SKM-1 treated with dmso at 0.1 percent for 144 hours (cell line): ENCODE results near the gene QPCTL.
A peak's percentile ranks its signal among the peaks of the same experiment; 100 is the strongest.

Experiments used
- DNase-seq: peaks from one replicate; lab custom pipeline; 2025; ENCODE audit not compliant: unreplicated experiment; lab: John Stamatoyannopoulos, UW

Gene QPCTL

DNA sequence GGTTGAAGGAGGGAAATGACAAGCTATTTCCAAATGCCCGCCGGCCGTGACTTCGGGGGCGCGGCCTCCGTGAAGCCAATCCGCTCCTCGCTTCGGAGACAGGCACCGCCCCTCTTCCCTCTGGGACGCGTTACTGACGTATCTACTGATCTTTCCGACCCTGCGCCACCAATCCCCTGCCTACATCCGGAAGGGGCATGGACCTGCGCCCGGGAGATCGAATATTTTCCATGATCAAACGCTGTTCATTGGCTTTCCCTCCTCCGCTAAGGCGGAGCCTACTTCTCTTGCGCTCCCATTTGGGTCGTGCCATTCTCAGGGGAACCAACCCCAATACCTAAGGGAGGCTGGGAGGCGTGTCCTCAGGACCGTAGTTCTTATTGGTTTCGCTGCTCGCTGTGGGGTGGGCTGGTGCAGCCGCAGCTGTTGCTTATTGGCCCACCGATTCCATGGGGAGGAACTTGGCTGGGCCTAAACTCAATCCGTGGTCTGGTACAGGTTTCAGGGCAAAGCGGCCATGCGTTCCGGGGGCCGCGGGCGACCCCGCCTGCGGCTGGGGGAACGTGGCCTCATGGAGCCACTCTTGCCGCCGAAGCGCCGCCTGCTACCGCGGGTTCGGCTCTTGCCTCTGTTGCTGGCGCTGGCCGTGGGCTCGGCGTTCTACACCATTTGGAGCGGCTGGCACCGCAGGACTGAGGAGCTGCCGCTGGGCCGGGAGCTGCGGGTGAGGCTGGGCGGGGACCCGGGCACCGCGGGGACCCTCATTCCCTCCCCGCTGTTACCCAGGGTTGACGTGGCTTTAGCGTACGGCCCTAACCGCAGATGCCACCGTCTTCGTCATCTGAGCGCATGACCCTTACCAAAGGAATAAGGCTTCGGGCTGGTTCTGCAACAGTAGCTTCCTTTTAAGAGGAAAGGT is at the start of gene QPCTL:
QPCTL (plus strand) TSS at position 480 of the 919 bp plus-strand sequence; CDS start at position 518, 38 bp downstream.
- peak; percentile 90 for DNase-seq

DNA sequence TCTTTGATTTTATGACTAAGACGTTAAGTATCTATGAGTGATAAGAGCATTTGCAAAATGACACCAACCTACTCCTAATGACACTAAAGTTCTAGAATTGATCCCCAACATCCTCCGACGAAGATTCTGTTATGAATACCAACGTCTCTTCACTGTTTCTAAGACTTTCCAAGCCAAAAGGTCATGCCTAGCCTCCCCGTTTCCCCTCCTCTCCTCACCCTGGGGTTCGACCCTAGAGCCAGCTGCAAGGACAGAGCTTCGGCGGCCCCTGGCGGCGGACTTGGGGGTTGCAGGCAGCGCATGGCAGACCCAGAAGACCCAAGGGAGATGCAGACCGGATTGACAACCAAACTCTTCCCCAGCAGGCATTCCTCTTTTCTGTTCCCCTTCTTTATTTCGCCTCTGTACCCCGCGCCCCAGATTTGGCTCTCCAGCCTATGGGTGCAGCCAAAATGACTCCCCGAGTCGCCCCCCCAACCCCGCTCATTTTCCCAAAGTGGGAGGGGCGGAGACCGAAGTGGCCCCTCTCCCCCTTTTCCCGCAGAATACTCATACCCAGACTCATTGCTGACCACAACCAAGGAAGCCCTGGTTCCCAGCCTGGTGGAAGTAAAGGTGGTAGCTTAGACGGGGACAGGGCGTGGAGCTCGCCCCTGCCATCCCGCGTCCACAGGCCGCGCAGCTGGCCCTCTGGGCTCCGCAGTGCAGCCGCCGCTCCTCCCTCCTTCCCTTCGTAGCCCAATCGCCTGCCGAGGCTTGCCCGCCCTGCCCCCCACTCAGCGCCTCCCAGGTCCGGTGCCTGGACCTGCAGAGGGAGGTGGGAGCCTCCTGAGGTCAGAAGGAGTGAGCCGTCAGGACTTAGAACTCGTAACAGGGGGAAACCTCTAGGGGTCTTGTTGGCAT is 49.2 kb upstream of the QPCTL start:
- DNase-seq = peak; percentile 57

DNA sequence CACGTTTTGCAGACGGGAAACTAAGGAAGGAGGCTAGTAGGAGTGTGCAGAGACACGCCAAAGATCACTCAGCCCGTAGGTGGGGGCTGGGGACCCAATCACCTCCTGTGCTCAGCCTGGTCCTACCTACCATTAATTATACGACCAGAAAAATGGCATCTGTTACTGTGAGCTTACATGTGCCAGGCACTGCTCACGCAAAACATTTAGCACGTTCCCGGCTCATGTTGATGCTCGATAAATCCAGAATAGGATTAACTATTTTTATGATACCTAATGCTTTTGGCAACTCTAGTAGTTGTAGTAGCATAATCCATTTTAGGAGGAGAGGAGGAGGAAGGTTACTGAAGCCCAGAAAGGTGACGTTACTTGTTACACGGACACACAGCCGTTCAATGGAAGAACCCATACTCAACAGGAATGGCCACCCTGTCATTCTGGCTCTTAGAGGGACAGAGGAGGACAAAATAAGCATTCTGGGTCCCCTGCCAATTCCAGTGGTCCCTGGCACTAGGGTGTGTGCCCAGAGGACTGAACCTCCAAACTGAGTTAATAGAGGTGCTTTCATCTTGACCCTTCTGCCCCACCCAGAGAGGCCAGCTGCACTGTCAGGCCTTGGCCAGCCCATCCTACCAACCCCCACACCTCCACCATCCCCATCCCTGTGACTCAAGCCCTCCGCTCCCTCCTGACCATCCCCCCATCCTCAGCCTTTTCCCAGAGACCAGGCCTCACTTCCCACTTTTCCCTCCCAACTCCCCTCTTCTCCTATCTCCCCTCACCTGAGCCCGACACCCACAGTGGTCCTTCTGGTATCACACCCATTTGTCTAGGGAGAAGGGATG is 48.3 kb upstream of the QPCTL start:
- DNase-seq = no peak

DNA sequence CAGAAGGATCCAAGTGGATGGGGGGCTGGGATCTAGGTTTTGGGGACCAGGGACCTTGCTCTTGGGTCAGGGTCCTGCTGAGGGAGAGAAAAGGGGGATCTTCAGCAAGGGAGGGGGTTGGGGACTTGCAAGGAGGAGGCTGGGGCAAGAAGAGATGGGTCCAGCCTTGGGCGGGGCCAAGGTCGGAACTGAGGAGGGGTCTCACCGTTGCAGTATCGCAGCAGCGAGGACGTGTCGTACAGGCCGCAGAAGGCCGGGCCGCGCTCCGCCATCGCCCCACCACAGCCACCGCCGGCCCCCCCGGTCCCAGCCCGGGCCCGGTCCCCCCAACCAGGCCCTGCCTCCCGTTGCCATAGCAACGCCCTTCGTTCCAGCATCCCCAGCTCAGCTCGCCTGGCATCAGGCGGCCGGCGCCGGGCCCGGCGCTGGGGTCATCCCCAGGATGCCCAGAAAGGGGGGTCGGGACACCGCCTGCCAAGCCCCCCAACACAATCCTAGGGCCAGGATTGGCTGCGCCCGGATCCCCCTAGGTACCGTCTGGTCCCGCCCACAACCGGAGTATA is 47.3 kb upstream of the QPCTL start:
- no peak for DNase-seq

DNA sequence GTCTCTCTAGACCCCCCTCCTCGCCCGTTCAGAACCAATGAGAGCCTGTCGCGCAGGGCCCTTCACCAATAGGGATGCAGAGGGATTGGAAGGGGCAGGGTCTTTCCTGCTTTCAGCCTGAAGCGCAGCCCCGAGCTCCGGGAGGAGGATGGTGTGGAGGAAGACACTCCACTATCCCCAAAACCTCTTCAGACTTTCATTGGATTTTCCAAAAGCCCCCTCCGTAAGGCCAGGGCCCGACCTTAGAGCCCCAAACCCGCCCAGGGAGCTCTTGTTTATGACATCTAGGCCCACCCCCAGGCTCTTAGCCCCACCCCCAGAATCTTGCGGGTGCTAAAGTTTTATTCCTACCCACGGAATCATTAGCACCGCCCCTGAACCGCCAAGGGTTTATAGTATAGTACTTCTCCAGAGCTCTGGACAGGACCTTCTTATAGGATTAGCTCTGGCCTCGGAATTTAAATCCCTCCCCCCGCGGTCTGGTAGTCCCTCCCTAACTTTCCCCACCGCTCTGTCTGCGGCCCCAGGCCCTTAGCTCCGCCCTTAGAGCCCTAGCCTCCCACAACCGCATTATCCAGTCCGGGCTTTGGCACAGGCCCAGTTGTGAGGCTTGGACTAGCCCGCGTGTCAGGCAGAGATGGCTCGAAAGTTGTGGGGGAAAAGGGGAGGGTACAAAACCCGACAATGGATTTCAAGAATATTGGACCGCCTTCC is 46.7 kb upstream of the QPCTL start:
- peak; percentile 50 for DNase-seq

DNA sequence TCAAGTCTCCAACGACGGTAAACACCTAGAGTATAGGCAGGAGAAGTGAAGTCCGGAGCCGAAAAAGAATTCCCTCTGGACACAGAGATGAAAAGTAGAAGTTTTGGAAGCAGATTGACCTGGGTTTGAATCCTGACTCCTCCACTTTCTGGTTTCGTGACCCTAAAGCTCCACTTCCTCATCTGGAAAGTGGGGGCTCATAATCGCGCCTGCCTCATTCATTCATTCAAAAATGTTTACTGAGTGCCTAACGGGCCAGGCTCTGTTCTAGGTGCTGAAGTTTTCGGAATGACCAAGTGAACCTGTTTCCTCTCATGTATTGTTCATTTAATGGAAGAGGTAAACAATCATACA is 46.1 kb upstream of the QPCTL start:
- no peak for DNase-seq

DNA sequence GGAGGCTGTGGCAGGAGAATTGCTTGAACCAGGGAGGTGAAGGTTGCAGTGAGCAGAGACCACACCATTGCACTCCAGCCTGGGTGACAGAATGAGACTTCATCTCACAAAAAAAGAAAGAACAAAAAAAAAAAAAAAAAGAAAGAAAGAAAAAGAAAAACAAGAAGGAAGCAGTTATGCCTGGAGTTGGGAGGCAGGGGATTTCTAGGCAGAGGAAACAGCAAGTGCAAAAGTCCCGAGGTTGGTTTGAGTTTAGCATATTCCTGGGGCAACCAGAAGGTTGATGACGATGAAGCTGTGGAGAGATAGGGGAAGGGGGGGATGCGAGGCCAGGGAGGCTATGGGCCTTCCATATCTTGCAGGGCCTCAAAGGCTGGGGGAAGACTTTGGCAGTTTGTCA is 41.7 kb upstream of the QPCTL start:
- DNase-seq = no peak

DNA sequence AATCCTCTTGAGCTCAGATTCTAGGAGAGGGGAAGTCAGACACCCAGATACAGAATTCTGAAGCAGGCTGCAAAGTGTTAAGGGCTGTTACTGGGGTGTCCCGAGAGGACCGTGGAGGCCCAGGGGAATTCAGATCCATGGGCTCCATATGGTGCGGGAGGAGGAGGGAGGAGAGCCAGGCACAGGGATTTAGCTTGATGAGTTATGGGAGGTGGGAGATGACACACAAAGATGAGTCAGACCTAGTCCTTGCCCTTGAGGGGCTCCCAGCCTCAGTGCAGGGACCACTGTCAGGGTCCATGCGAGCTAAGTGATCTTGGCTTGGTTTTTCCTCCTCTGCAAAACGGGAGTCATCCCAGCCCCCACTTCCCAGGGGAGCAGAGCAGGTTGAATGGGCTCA is 38.8 kb upstream of the QPCTL start:
- DNase-seq = no peak

DNA sequence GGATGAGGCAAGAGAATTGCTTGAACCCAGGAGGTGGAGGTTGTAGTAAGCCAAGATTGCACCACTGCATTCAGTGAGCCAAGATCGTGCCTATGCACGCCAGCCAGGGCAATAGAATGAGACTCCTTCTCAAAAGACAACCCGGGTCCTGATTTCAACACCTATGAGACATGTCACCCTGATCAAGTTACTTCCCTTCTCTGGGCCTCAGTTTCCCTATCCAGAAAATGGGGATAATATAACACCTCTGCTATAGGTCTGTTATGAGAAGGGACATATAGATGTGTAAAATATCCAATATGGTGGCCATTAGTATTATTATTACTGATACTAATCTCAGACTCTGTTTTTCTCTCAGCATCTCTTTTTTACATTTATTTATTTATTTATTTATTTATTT is 37.4 kb upstream of the QPCTL start:
- DNase-seq = no peak

DNA sequence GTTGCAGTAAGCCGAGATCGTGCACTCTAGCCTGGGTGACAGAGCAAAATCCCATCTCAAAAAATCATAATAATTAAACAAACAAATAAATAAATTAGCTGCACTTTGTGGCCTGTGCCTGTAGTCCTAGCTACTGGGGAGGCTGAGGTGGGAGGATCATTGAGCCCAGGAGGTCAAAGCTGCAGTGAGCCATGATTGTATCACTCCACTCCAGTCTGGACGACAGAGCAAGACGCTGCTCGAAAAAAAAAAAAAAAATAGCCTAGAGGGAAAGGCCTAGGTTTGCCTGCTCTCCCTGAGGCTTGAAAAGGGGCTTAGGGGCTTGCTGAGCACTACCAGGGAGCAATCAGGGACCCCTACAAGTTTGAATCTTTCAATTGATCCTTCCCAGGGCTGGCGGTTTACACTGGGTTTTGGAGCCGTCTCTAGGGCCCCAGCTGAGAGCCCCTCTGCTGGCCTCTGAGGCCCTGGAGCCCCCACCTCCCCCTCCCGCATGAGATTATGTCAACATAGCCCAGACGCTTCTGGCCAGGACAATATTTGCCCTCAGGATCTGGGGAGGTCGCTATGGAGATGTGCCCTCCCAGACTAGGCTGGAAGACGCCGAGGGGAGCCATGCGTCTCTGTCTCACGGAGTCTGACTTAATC is 34.8 kb upstream of the QPCTL start:
- DNase-seq = no peak

DNA sequence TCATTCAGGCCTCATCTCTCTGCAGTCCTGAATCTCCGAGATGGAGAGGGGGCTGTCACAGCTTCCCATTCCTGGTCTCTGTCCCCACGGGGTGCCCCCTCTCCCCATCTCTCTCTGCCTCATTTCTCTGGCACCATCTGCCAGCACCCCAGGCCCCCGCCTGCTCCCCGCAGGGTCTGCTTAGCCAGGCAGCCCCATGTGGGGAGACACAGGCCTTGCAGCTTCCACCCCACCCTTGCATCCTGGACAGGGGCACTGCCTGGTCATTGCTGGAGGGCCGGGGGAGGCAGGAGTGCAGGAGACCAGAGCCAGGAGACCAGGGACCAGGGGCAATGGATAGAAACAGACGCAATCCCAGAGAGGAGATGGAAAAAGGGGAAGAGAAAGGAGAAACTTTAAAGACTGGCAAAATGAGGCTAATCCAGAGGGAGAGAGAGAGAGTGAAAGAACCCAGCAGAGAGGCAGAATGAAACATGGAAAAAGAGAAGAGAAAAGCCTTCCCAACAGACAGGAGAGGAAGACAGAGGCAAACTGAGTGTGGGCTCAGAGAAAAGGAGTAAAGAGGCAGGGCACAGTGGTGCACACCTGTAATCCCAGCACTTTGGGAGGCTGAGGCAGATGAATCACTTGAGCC is 33.3 kb upstream of the QPCTL start:
- DNase-seq = no peak

DNA sequence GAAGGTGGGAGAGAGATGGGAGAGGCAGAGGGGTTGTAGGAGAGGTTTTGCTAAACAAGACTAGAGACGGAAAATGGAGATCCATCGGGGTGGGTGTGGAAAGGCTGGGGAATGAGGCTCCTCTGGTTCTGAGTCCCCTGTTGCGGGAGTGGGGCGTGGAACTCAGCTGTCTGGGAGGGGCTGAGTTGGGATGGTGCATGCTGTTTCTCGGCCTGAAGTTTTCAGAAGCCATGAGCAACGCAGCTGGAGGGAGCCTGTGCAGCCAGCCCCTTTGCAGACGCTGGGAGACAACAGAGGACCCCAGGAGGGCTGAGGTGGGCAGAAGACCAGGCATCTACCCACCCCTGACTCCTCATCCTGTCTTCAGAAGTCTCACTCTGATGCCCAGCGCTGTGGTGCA is 31.8 kb upstream of the QPCTL start:
- DNase-seq = no peak

DNA sequence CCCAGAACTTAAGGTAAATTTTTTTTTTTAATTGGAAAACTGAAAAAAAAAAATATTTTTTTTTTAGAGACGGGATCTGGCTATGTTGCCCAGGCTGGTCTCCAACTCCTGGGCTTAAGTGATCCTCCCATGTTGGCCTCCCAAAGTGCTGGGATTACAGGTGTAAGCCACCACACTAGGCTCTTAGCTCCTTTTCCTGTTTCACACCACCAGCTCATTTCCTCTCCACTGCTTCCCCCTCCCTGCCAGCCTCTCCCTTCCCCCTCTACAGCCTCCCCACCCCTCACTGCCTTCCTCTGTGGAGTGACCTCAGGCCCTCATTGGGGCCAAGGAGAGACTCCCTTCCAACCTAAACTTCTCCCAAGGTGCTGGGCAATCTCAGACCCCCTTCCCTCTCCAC is 28.7 kb upstream of the QPCTL start:
- no peak for DNase-seq

DNA sequence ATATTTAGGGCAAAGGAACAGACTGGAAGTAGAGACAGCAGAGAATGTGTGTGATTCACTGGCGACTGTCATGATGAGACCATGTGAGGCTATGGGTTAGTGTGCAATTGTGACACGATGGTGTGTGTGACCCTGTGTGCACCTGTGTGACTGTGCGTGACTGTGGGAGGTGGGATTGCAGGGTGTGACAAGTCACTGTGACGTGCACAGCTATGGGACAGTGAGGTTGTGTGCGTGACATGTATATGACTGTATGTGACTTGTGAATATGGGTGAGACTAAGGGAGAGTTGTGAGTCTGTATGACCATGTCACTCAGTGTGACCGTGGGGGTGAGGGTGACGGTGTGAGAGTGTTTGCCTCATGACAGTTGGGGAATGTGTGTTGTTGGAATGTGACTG is 27.9 kb upstream of the QPCTL start:
- DNase-seq = no peak

DNA sequence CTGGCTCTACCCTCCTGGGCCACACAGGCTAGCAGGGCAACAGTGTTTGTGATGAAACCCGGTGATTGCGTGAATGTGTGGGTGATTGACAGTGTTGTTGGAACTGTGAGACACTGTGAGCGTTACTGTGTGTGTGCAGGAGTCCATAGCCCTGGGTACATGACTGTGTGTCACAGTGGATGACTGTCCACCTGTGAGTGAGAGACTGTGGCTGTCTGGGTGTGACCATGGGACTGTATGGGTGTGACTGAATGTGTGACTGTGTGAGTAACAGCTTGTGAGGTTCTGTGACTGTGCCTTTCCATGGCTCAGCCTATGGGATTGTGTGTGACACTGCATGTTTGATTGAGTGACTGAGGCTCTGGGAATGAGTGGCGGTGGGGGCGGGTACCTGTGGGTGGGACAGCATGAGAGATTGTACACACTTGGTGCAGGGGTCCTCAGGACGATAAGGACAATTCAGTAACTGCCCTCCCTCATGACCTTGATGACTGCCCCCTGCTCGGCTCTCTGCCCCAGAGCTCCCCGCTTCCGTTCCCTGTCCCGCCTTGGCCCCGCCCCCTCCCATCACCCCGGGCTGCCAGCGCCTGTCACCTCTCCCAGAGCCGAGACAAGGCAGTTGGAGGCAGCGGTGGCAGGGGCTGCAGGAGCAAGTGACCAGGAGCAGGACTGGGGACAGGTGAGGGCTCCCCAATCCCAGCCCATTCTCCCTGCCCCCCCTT is 24.7 kb upstream of the QPCTL start, which contains the start of gene GIPR:
GIPR (plus strand) TSS at position 602 of the 722 bp plus-strand sequence. CDS start 1,300 bp downstream, outside the sequence.
- DNase-seq = no peak

DNA sequence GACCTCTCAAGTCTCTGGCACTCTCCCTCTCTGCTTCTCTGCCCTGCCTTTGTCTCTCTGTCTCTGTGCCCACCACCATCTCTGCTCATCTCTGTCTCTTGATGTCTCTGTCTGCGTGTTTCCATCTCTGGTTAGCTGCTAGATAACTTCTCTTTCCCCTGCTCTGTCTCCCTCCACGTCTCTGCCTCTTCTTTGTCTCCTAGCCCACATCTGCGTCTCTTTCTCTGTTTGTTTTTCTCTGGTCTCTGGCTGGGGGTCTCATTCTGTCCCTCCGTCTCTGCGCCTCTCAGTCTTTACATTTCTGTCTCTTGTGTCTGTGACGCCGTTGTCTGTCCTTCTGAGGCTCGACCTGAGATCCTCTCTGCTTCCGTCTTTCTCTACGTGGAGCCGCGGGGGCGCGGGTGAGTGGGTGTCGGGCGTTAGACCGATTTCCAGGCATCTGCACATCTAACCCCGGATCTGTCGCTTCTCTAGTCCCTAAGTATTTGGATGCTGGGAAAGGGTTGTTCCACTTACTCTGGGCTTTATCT is 24.1 kb upstream of the QPCTL start:
- DNase-seq = no peak

DNA sequence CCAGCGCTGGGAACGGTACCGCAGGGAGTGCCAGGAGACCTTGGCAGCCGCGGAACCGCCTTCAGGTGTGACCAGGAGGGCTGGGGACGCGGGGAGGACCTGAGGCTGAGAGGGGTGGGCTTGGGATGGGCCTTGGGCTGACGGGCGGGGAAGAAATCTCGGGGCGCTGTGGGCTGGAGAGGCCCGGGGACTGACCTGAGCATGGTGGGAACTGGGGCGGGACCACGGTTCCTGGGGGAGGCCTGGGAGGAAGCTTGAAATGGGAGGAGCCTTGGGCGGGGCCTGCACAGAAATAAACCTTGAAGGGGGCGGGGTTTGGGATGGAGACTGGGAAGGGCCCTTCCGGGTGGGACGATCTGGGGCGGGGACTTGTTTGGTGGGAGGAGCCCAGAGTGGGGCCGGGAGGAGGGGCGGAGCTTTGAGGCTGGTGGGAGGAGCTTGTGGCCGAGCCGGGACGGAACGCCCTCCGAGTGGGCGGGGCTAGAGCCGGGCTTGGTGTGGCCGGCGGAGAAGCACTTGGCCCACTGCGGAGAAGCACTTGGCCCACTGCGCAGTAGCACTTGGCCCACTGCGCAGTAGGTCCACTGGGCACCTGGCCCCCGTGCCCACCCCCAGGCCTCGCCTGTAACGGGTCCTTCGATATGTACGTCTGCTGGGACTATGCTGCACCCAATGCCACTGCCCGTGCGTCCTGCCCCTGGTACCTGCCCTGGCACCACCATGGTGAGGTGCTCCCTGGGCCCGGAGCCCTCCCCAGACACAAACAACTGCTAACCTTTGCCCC is 21.6 kb upstream of the QPCTL start:
- peak; percentile 48 for DNase-seq
